HepG2 (cell line): ENCODE results near the gene CCDC7. TPM values are rescaled to one million over a fixed set of nuclear protein-coding genes. Genes with fewer than 3 reads are reported as not detected.

ENCODE experiments used
- CHD4 ChIP-seq: fragments of 200-600 bp; sonication (generic); IDR thresholded peaks from 2 replicates; pipeline ENCODE4 v1.7.0; 2017; ENCODE audit warnings: mild to moderate bottlenecking, low read length, borderline replicate concordance
- EEA1 ChIP-seq: sonication (generic); formaldehyde crosslinking; IDR thresholded peaks from 2 replicates; pipeline ENCODE4 v1.5.1; 2020; ENCODE audit warnings: mild to moderate bottlenecking, missing genetic modification reagents, borderline replicate concordance
- FOXK1 ChIP-seq: sonication (generic); formaldehyde crosslinking; IDR thresholded peaks from 2 replicates; pipeline ENCODE4 v1.4.0; 2020; ENCODE audit warnings: low read depth, missing genetic modification reagents, borderline replicate concordance
- KDM6A ChIP-seq: IDR thresholded peaks from 2 replicates; pipeline ENCODE4 v1.6.1; 2016; ENCODE audit warnings: low read depth
- MAFG ChIP-seq: sonication (generic); formaldehyde crosslinking; IDR thresholded peaks from 2 replicates; pipeline ENCODE4 v1.5.1; 2020; ENCODE audit warnings: mild to moderate bottlenecking, missing genetic modification reagents
- RXRA ChIP-seq: sonication (generic); formaldehyde crosslinking; IDR thresholded peaks from 2 replicates; pipeline ENCODE4 v1.5.1; 2020; ENCODE audit warnings: missing genetic modification reagents
- SIX1 ChIP-seq: sonication (generic); formaldehyde crosslinking; IDR thresholded peaks from 2 replicates; pipeline ENCODE4 v1.4.0; 2020; ENCODE audit warnings: missing genetic modification reagents, borderline replicate concordance
- TEAD2 ChIP-seq: sonication (generic); formaldehyde crosslinking; IDR thresholded peaks from 2 replicates; pipeline ENCODE4 v1.9.0; 2021; ENCODE audit warnings: missing genetic modification reagents
- ZFP41 ChIP-seq: sonication (generic); formaldehyde crosslinking; IDR thresholded peaks from 2 replicates; pipeline ENCODE4 v1.4.0; 2020; ENCODE audit warnings: mild to moderate bottlenecking, missing genetic modification reagents, borderline replicate concordance
- ZNF10 ChIP-seq: sonication (generic); formaldehyde crosslinking; IDR thresholded peaks from 2 replicates; pipeline ENCODE4 v1.4.0; 2020; ENCODE audit warnings: mild to moderate bottlenecking, low read depth, missing genetic modification reagents, borderline replicate concordance
- ZNF281 ChIP-seq: sonication (generic); formaldehyde crosslinking; IDR thresholded peaks from 2 replicates; pipeline ENCODE4 v1.4.0; 2020; ENCODE audit warnings: missing genetic modification reagents, borderline replicate concordance
- ZNF614 ChIP-seq: IDR thresholded peaks from 2 replicates; pipeline ENCODE4 v1.6.1; 2018; ENCODE audit warnings: missing biosample characterization, missing genetic modification reagents, inconsistent platforms, borderline replicate concordance
- ZNF776 ChIP-seq: sonication (generic); formaldehyde crosslinking; IDR thresholded peaks from 2 replicates; pipeline ENCODE4 v1.4.0; 2020; ENCODE audit warnings: mild to moderate bottlenecking, missing genetic modification reagents
- ZNF782 ChIP-seq: sonication (generic); formaldehyde crosslinking; IDR thresholded peaks from 2 replicates; pipeline ENCODE4 v1.4.0; 2020; ENCODE audit warnings: missing genetic modification reagents, mild to moderate bottlenecking, borderline replicate concordance
- ZNF816 ChIP-seq: sonication (generic); formaldehyde crosslinking; IDR thresholded peaks from 2 replicates; pipeline ENCODE4 v1.8.0; 2022; ENCODE audit warnings: missing genetic modification reagents, mild to moderate bottlenecking, borderline replicate concordance
- polyA plus RNA-seq, 8 experiments: library from polyadenylated mRNA; depleted of rRNA in 3 of 8; stranded (reverse) in 7 of 8; unstranded in 1 of 8; fragments of >200 nt; fragmentation: Illumina TruSeq in 4 of 8; extraction: Trizol in 4 of 8; gene quantifications; 2 replicates each; pipeline versions ENCODE4 v1.2.1 to v1.2.3, GENCODE V29; 2011 to 2016; ENCODE audit warnings: low read depth in 4 of 8, missing spikeins in 1 of 8, mixed read lengths in 1 of 8; ENCODE audit not compliant: insufficient read depth in 1 of 8
- total RNA-seq, 5 experiments: library from RNA; depleted of rRNA; stranded (reverse); fragments of >200 nt; fragmentation: Illumina TruSeq; extraction: Trizol; gene quantifications; 2 replicates each; pipeline ENCODE4 v1.2.3, GENCODE V29; 2016; ENCODE audit warnings: low read depth in 1 of 5
- TF ChIP-seq, protein P1 (sequence below): sonication (generic); formaldehyde crosslinking; IDR thresholded peaks from 2 replicates; pipeline ENCODE4 v1.5.0; 2020; ENCODE audit warnings: mild to moderate bottlenecking, missing genetic modification reagents
- TF ChIP-seq, protein P2 (sequence below): sonication (generic); formaldehyde crosslinking; IDR thresholded peaks from 2 replicates; pipeline ENCODE4 v1.4.0; 2020; ENCODE audit warnings: low read depth, mild to moderate bottlenecking, missing genetic modification reagents
- TF ChIP-seq, protein P3 (sequence below): IDR thresholded peaks from 2 replicates; pipeline ENCODE4 v1.6.1; 2016
- TF ChIP-seq, protein P4 (sequence below): sonication (generic); formaldehyde crosslinking; IDR thresholded peaks from 2 replicates; pipeline ENCODE4 v1.5.0; 2020; ENCODE audit warnings: mild to moderate bottlenecking, missing genetic modification reagents, borderline replicate concordance

CCDC7 gene
- total and polyA plus RNA-seq, 2 of the 13 experiments (the other 11 are each of a cell fraction or from before 2014, with no cell fraction given): 0.40 to 1.8 TPM

GRCh38 chr10:32501906-32502305 lies 56.0 kb downstream of the CCDC7 start (continued):
- TF ChIP-seq ZNF782: no peak
- TF ChIP-seq SIX1: peak; percentile 93
- TF ChIP-seq ZNF776 (CRISPR knock-in tag): no peak
- no peak for TF ChIP-seq MAFG (CRISPR knock-in tag)
- TF ChIP-seq, protein P1, sequence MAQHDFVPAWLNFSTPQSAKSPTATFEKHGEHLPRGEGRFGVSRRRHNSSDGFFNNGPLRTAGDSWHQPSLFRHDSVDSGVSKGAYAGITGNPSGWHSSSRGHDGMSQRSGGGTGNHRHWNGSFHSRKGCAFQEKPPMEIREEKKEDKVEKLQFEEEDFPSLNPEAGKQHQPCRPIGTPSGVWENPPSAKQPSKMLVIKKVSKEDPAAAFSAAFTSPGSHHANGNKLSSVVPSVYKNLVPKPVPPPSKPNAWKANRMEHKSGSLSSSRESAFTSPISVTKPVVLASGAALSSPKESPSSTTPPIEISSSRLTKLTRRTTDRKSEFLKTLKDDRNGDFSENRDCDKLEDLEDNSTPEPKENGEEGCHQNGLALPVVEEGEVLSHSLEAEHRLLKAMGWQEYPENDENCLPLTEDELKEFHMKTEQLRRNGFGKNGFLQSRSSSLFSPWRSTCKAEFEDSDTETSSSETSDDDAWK (CRISPR knock-in tag): no peak
- TF ChIP-seq, protein P2, sequence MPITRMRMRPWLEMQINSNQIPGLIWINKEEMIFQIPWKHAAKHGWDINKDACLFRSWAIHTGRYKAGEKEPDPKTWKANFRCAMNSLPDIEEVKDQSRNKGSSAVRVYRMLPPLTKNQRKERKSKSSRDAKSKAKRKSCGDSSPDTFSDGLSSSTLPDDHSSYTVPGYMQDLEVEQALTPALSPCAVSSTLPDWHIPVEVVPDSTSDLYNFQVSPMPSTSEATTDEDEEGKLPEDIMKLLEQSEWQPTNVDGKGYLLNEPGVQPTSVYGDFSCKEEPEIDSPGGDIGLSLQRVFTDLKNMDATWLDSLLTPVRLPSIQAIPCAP: no peak
- no peak for TF ChIP-seq ZNF614 (CRISPR knock-in tag)
- TF ChIP-seq, protein P3, sequence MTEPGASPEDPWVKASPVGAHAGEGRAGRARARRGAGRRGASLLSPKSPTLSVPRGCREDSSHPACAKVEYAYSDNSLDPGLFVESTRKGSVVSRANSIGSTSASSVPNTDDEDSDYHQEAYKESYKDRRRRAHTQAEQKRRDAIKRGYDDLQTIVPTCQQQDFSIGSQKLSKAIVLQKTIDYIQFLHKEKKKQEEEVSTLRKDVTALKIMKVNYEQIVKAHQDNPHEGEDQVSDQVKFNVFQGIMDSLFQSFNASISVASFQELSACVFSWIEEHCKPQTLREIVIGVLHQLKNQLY (CRISPR knock-in tag): no peak
- 0 out of 2 replicates have a peak, but pooled peaks have one; percentile 12 for TF ChIP-seq FOXK1 (CRISPR knock-in tag)
- no peak for TF ChIP-seq ZNF10 (CRISPR knock-in tag)
- TF ChIP-seq ZNF816: no peak
- TF ChIP-seq TEAD2 (CRISPR knock-in tag): no peak
- TF ChIP-seq CHD4: no peak
- TF ChIP-seq ZNF281 (CRISPR knock-in tag): peak; percentile 78
- no peak for TF ChIP-seq EEA1 (CRISPR knock-in tag)
- TF ChIP-seq ZFP41 (CRISPR knock-in tag): no peak
- TF ChIP-seq RXRA (CRISPR knock-in tag): peak; percentile 56; the same call in 1 of the 2 replicates
- TF ChIP-seq KDM6A (CRISPR knock-in tag): no peak
- TF ChIP-seq, protein P4, sequence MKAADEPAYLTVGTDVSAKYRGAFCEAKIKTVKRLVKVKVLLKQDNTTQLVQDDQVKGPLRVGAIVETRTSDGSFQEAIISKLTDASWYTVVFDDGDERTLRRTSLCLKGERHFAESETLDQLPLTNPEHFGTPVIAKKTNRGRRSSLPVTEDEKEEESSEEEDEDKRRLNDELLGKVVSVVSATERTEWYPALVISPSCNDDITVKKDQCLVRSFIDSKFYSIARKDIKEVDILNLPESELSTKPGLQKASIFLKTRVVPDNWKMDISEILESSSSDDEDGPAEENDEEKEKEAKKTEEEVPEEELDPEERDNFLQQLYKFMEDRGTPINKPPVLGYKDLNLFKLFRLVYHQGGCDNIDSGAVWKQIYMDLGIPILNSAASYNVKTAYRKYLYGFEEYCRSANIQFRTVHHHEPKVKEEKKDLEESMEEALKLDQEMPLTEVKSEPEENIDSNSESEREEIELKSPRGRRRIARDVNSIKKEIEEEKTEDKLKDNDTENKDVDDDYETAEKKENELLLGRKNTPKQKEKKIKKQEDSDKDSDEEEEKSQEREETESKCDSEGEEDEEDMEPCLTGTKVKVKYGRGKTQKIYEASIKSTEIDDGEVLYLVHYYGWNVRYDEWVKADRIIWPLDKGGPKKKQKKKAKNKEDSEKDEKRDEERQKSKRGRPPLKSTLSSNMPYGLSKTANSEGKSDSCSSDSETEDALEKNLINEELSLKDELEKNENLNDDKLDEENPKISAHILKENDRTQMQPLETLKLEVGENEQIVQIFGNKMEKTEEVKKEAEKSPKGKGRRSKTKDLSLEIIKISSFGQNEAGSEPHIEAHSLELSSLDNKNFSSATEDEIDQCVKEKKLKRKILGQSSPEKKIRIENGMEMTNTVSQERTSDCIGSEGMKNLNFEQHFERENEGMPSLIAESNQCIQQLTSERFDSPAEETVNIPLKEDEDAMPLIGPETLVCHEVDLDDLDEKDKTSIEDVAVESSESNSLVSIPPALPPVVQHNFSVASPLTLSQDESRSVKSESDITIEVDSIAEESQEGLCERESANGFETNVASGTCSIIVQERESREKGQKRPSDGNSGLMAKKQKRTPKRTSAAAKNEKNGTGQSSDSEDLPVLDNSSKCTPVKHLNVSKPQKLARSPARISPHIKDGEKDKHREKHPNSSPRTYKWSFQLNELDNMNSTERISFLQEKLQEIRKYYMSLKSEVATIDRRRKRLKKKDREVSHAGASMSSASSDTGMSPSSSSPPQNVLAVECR: no peak
